Smooth muscle cell (in vitro differentiated cells): ENCODE measurements around the gene KCNAB2. TPM values are rescaled to one million over a fixed set of nuclear protein-coding genes. Genes with fewer than 3 reads are reported as not detected.

Experiments used
- DNase-seq: peaks from one replicate; lab custom pipeline; 2025; ENCODE audit not compliant: unreplicated experiment; lab: John Stamatoyannopoulos, UW
- H2AFZ ChIP-seq: fragments of 200-600 bp; sonication (generic); 2 replicates; pipeline ENCODE4 v1.6.0; 2016; ENCODE audit warnings: antibody characterized with exemption, low read depth, mild to moderate bottlenecking
- H3F3A ChIP-seq: fragments of 200-600 bp; sonication (generic); 2 replicates; pipeline ENCODE4 v1.6.0; 2017; ENCODE audit warnings: antibody characterized with exemption, low read depth
- H3K27ac ChIP-seq: fragments of 200-600 bp; sonication (generic); 2 replicates; pipeline ENCODE4 v1.5.1; 2016; ENCODE audit warnings: low read depth, mild to moderate bottlenecking
- H3K27me3 ChIP-seq: fragments of 200-600 bp; sonication (generic); 2 replicates; pipeline ENCODE4 v1.6.1; 2016; ENCODE audit warnings: low read depth, mild to moderate bottlenecking
- H3K36me3 ChIP-seq: fragments of 200-600 bp; sonication (generic); 2 replicates; pipeline ENCODE4 v1.5.1; 2016; ENCODE audit warnings: low read depth
- H3K4me1 ChIP-seq: fragments of 200-600 bp; sonication (generic); 2 replicates; pipeline ENCODE4 v1.5.1; 2016; ENCODE audit warnings: low read depth
- H3K4me2 ChIP-seq: fragments of 200-600 bp; sonication (generic); 2 replicates; pipeline ENCODE4 v1.6.0; 2016; ENCODE audit warnings: mild to moderate bottlenecking
- H3K4me3 ChIP-seq: fragments of 200-600 bp; sonication (generic); 2 replicates; pipeline ENCODE4 v1.5.1; 2016; ENCODE audit warnings: mild to moderate bottlenecking
- H3K79me2 ChIP-seq: fragments of 200-600 bp; sonication (generic); 2 replicates; pipeline ENCODE4 v1.6.0; 2016; ENCODE audit warnings: low read depth, mild to moderate bottlenecking
- H3K9ac ChIP-seq: fragments of 200-600 bp; sonication (generic); 2 replicates; pipeline ENCODE4 v1.6.0; 2016; ENCODE audit warnings: low read depth
- H3K9me3 ChIP-seq: fragments of 200-600 bp; sonication (generic); replicated peaks from 2 replicates; pipeline ENCODE4 v1.5.1; 2016; ENCODE audit warnings: low read depth
- H4K20me1 ChIP-seq: fragments of 200-600 bp; sonication (generic); 2 replicates; pipeline ENCODE4 v1.6.0; 2016; ENCODE audit warnings: low read depth
- WGBS: methylation state at CpG from one replicate; pipeline ENCODE4 v1.1.7; 2016; ENCODE audit warnings: low lambda C conversion rate; 5-methylcytosine and 5-hydroxymethylcytosine counted together
- polyA plus RNA-seq: library from polyadenylated mRNA; unstranded; fragments of >200 nt; fragmentation: Nextera tagmentation; extraction: Ambion mirVana; gene quantifications from 2 replicates; pipeline ENCODE4 v1.2.1, GENCODE V29; 2016
- total RNA-seq: library from RNA; depleted of rRNA; stranded (reverse); fragments of >200 nt; gene quantifications from 2 replicates; pipeline ENCODE4 v1.2.3, GENCODE V29; 2014
- TF ChIP-seq, protein P1 (sequence below): fragments of 200-600 bp; sonication (generic); IDR thresholded peaks from 2 replicates; pipeline ENCODE4 v1.5.1; 2017; ENCODE audit warnings: borderline replicate concordance, mild to moderate bottlenecking, antibody characterized with exemption; ENCODE audit not compliant: insufficient read depth, poor library complexity, severe bottlenecking

The KCNAB2 gene
- total and polyA plus RNA-seq, 2 experiments from 2014 or later = 3.6 to 3.9 TPM

DNA sequence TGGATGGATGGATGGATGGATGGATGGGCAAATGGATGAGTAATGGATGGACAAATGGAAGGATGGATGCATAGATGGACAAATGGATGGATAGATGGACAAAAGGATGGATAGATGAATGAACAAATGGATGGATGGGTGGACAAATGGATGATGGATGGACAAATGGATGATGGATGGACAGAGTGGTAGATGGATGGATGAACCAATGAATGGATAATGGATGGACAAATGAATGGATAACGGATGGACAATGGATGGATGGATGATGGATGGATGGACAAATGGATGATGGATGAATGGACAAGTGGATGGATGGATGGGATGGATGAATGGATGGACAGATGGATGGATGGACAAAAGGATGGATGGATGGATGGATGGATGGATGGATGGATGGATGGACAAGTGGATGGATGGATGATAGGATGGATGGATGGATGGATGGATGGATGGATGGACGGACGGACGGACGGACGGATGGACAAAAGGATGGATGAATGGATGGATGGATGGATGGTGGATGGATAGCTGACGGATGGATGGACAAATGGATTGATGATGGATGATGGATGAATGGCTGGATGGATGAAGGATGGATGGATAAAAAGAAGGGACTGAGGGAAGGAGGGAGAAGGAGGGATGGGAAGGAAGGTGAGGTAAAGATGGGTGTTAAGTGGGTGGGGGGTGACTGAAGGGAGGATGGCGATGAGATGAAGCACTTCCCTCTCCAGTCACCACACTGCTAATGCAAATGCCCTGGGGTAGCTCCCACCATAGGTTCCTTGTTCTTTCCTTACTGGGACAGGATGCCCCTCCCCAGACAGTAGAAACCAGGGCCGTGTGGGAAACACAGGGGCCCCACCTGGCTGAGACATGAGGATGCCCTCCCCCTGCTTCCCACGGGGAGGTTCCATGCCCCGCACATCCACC, 104.6 kb downstream of the KCNAB2 start:
- H3K9me3 ChIP-seq = no peaks in the 10 kb centered on the region
- no peak overlapping the region for H3K27ac ChIP-seq
- TF ChIP-seq, protein P1, sequence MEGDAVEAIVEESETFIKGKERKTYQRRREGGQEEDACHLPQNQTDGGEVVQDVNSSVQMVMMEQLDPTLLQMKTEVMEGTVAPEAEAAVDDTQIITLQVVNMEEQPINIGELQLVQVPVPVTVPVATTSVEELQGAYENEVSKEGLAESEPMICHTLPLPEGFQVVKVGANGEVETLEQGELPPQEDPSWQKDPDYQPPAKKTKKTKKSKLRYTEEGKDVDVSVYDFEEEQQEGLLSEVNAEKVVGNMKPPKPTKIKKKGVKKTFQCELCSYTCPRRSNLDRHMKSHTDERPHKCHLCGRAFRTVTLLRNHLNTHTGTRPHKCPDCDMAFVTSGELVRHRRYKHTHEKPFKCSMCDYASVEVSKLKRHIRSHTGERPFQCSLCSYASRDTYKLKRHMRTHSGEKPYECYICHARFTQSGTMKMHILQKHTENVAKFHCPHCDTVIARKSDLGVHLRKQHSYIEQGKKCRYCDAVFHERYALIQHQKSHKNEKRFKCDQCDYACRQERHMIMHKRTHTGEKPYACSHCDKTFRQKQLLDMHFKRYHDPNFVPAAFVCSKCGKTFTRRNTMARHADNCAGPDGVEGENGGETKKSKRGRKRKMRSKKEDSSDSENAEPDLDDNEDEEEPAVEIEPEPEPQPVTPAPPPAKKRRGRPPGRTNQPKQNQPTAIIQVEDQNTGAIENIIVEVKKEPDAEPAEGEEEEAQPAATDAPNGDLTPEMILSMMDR = no peak
- no peaks in the 10 kb centered on the region for H3K4me1 ChIP-seq
- no peaks in the 10 kb centered on the region for H3F3A ChIP-seq
- no peak overlapping the region for H3K4me3 ChIP-seq
- H3K27me3 ChIP-seq = peaks cover 25% of the 10 kb centered on the region
- no peaks in the 10 kb centered on the region for H4K20me1 ChIP-seq
- 93% methylated on average over 11 of the region's 11 CpGs for WGBS
- no peaks in the 10 kb centered on the region for H3K79me2 ChIP-seq
- H3K4me2 ChIP-seq = no peak overlapping the region
- H3K9ac ChIP-seq = no peak overlapping the region
- no peak for DNase-seq
- H2AFZ ChIP-seq = no peak overlapping the region
- H3K36me3 ChIP-seq = no peaks in the 10 kb centered on the region

Other genes starting within 250 kb of the KCNAB2 start
- 8.4 and 8.6 TPM in 2 replicates for gene NPHP4, start 53.5 kb upstream of the KCNAB2 start, total RNA-seq
- 4.9 and 5.4 TPM in 2 replicates for gene NPHP4, start 53.5 kb upstream of the KCNAB2 start, polyA plus RNA-seq
- gene CHD5, start 134.4 kb downstream of the KCNAB2 start, total RNA-seq = 0.40 TPM in 2 replicates
- not detected in 2 replicates for gene CHD5, start 134.4 kb downstream of the KCNAB2 start, polyA plus RNA-seq
- gene RPL22, start 153.7 kb downstream of the KCNAB2 start, total RNA-seq = 108 and 126 TPM in 2 replicates
- 108 and 117 TPM in 2 replicates for gene RPL22, start 153.7 kb downstream of the KCNAB2 start, polyA plus RNA-seq
- gene RNF207, start 160.2 kb downstream of the KCNAB2 start, total RNA-seq = 1.8 and 4.8 TPM in 2 replicates
- gene RNF207, start 160.2 kb downstream of the KCNAB2 start, polyA plus RNA-seq = 2.0 and 4.0 TPM in 2 replicates
- 55.1 and 66.8 TPM in 2 replicates for gene ICMT, start 190.1 kb downstream of the KCNAB2 start, total RNA-seq
- 34.7 and 36.6 TPM in 2 replicates for gene ICMT, start 190.1 kb downstream of the KCNAB2 start, polyA plus RNA-seq
- not detected in 2 replicates for gene HES3, start 198.3 kb downstream of the KCNAB2 start, total RNA-seq
- not detected in 2 replicates for gene HES3, start 198.3 kb downstream of the KCNAB2 start, polyA plus RNA-seq
- 6.4 and 8.2 TPM in 2 replicates for gene GPR153, start 215.2 kb downstream of the KCNAB2 start, total RNA-seq
- gene GPR153, start 215.2 kb downstream of the KCNAB2 start, polyA plus RNA-seq = 15.5 and 15.8 TPM in 2 replicates